ENCODE data around the gene CSNK1D. TPM values are rescaled to one million over a fixed set of nuclear protein-coding genes. Genes with fewer than 3 reads are reported as not detected.

Gene CSNK1D
- 51.3 and 52.7 TPM in 2 replicates for total RNA-seq (2012; rRNA removed)

DNA sequence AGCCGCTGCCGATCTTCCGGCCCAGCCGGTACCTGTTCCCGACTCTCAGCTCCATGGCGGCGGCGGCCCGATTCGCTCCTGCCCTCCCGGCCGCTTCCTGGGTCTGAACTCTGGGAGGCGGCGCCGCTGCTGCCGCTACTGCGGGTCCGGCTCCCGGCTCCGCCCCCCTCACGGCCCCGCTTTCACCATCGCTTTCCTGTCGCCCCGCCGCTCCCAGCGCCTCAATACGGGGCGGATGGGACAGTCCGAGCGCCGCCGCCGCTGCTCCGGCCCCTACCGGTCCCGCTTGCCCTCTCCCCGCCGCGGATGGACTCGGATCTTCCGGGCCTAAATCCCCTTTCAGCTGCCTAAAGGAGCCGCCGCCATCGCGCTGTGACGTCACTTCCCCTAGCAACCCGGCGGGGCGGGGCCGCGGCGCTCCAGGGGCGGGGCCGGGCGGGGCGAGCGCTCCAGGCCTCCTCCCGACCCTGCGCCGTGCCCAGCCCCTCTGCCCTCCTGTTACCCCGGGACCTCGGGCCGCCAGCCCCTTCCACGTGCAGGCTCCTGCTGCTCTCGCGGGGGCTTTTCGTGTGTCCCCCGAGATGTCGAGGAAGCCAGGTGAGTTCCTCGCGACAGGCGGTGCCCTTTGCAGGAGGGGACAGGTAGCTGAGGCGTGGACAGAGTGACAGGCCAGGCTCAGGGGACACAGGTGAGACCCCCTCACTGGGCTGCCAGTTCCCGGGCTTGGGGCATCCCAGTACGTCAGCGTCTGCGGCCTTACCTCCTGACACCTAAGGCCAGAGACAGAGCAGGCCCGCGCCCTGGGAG lies at the start of gene CSNK1D:
Gene CSNK1D (minus strand): TSS at position 374 of the 807 bp plus-strand sequence. CDS start 319 bp downstream, at position 55.
- peak within 1 kb of the TSS; percentile 94 for H3K9ac ChIP-seq (ENCODE audit: low read depth, low read length)
- H3K36me3 ChIP-seq (ENCODE audit: insufficient read depth, low read length): peaks cover 33% of the 10 kb centered on the region
- H3K9me3 ChIP-seq (replicated peaks; ENCODE audit: low read length): no peaks in the 10 kb centered on the region
- H3K4me1 ChIP-seq (ENCODE audit: control insufficient read depth, insufficient read depth, low read length): peaks cover 44% of the 10 kb centered on the region
- no peaks in the 10 kb centered on the region for H3K27me3 ChIP-seq (ENCODE audit: control insufficient read depth, insufficient read depth, low read length)
- peak within 1 kb of the TSS; percentile 84 for H3K4me3 ChIP-seq (ENCODE audit: low read length)
- peak within 1 kb of the TSS; percentile 99 for H3K4me2 ChIP-seq (ENCODE audit: low read length)

- no peaks in the 10 kb centered on the region for H3K9me3 ChIP-seq (replicated peaks; ENCODE audit: low read length)
- H3K4me2 ChIP-seq (ENCODE audit: low read length): no peak overlapping the region
- H3K27me3 ChIP-seq (ENCODE audit: control insufficient read depth, insufficient read depth, low read length): no peaks in the 10 kb centered on the region
- no peaks in the 10 kb centered on the region for H3K36me3 ChIP-seq (ENCODE audit: insufficient read depth, low read length)
- H3K9ac ChIP-seq (ENCODE audit: low read depth, low read length): no peak overlapping the region
- no peaks in the 10 kb centered on the region for H3K4me1 ChIP-seq (ENCODE audit: control insufficient read depth, insufficient read depth, low read length)
- no peak overlapping the region for H3K4me3 ChIP-seq (ENCODE audit: low read length)
Measured at GRCh38 chr17:82322526-82323453, 49.3 kb upstream of the CSNK1D start.

DNA sequence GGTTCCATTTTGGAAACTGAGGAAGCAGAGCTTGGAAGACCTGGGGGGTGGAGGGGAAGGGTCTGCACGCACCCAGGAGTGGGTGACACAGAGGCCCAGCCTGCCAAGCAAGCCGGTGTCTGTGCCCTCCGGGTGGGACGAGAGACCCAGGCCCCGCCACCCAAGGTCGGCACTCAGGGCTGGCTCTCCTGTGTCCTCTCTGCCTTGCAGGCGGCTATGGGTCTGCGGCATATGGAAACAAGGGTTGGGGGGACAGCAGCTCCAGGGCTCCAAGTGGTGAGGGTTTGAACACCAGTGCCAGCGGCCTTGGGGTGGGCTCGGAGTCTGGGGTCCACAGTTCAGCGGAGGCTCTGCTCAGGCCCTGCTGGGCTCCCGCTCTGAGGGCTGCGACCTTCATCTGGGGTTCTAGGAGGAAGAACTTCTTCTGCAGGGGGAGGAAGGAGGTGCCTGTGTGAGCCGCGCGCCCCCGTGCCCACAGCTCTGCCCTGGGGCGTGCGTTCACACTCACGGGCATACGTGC lies 48.5 kb upstream of the CSNK1D start:
- H3K4me2 ChIP-seq (ENCODE audit: low read length): no peak overlapping the region
- H3K4me3 ChIP-seq (ENCODE audit: low read length): no peak overlapping the region
- H3K9me3 ChIP-seq (replicated peaks; ENCODE audit: low read length): no peaks in the 10 kb centered on the region
- H3K27me3 ChIP-seq (ENCODE audit: control insufficient read depth, insufficient read depth, low read length): no peaks in the 10 kb centered on the region
- H3K36me3 ChIP-seq (ENCODE audit: insufficient read depth, low read length): no peaks in the 10 kb centered on the region
- no peaks in the 10 kb centered on the region for H3K4me1 ChIP-seq (ENCODE audit: control insufficient read depth, insufficient read depth, low read length)
- no peak overlapping the region for H3K9ac ChIP-seq (ENCODE audit: low read depth, low read length)

DNA sequence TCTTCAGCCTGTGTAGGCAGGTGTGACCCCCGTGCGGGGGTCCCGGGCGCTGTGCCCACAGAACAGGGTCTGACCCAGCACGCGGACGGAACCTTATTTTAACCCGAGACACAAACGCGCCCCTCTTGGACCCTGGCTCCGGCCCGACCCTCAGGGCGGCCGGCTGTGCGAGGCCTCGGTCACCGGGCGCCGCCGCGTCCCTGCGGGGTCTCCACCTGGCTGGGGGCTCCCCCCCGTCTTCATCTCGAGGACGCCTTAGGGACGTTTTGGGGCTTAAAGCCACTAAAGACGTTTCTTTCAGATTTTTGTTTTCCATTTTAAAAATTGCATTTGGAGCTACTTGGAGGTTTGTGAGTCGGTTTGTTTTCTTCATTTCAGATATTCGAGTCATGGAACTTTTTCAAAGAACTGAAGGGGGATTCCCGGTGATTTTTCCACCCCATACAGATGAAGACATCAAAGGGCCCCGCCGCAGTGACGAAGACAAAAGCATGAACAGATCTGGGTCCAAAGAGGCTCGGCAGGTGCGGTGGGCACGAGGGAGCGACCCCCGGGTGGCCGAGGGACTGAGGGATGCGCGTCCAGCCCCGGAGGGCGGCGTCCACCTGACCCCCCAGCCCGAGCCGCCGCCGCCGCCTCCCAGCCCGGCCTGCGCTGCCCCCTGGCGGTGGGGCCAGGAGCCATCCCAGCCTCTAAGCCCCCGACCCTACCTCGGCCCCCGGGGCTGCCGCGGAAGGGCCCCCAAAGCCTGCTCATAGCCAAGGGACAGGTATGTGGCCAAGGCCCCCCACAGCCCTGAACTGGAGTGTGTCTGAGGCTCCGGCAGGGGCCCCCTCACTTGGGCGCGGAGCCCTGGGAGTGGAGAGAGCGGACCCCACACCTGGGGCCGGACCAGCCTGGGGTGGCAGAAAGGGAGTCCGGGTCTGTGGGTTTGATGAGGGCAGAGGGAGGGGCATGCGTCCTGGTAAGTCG lies 47.7 kb upstream of the CSNK1D start:
- Histone ChIP-seq H3K4me3 (ENCODE audit: low read length) (no peak overlapping the region), H3K4me1 (ENCODE audit: control insufficient read depth, insufficient read depth, low read length) (no peaks in the 10 kb centered on the region)

GRCh38 chr17:82320140-82320840 lies 46.8 kb upstream of the CSNK1D start:
- no peaks in the 10 kb centered on the region for H3K9me3 ChIP-seq (replicated peaks; ENCODE audit: low read length)
- no peaks in the 10 kb centered on the region for H3K36me3 ChIP-seq (ENCODE audit: insufficient read depth, low read length)
- H3K9ac ChIP-seq (ENCODE audit: low read depth, low read length): no peak overlapping the region
- H3K4me2 ChIP-seq (ENCODE audit: low read length): no peak overlapping the region
- H3K27me3 ChIP-seq (ENCODE audit: control insufficient read depth, insufficient read depth, low read length): peaks cover 14% of the 10 kb centered on the region
- H3K4me1 ChIP-seq (ENCODE audit: control insufficient read depth, insufficient read depth, low read length): no peaks in the 10 kb centered on the region
- no peak overlapping the region for H3K4me3 ChIP-seq (ENCODE audit: low read length)

More for the DNA sequence above, 47.7 kb upstream of the CSNK1D start:
- Histone ChIP-seq H3K36me3 (ENCODE audit: insufficient read depth, low read length) (no peaks in the 10 kb centered on the region), H3K27me3 (ENCODE audit: control insufficient read depth, insufficient read depth, low read length) (peaks cover 4% of the 10 kb centered on the region), H3K4me2 (ENCODE audit: low read length) (peak overlapping the region; percentile 55), H3K9me3 (replicated peaks; ENCODE audit: low read length) (no peaks in the 10 kb centered on the region), H3K9ac (ENCODE audit: low read depth, low read length) (no peak overlapping the region)

- no peak overlapping the region for H3K4me3 ChIP-seq (ENCODE audit: low read length)
- no peaks in the 10 kb centered on the region for H3K4me1 ChIP-seq (ENCODE audit: control insufficient read depth, insufficient read depth, low read length)
- no peaks in the 10 kb centered on the region for H3K36me3 ChIP-seq (ENCODE audit: insufficient read depth, low read length)
- H3K4me2 ChIP-seq (ENCODE audit: low read length): no peak overlapping the region
- H3K27me3 ChIP-seq (ENCODE audit: control insufficient read depth, insufficient read depth, low read length): peaks cover 14% of the 10 kb centered on the region
- H3K9me3 ChIP-seq (replicated peaks; ENCODE audit: low read length): no peaks in the 10 kb centered on the region
- no peak overlapping the region for H3K9ac ChIP-seq (ENCODE audit: low read depth, low read length)
Measured at GRCh38 chr17:82319619-82320062, 46.1 kb upstream of the CSNK1D start.

GRCh38 chr17:82318772-82319606 lies 45.5 kb upstream of the CSNK1D start:
- Histone ChIP-seq H3K4me2 (ENCODE audit: low read length) (no peak overlapping the region), H3K27me3 (ENCODE audit: control insufficient read depth, insufficient read depth, low read length) (peaks cover 14% of the 10 kb centered on the region), H3K4me3 (ENCODE audit: low read length) (no peak overlapping the region), H3K9me3 (replicated peaks; ENCODE audit: low read length) (no peaks in the 10 kb centered on the region), H3K4me1 (ENCODE audit: control insufficient read depth, insufficient read depth, low read length) (no peaks in the 10 kb centered on the region), H3K36me3 (ENCODE audit: insufficient read depth, low read length) (no peaks in the 10 kb centered on the region), H3K9ac (ENCODE audit: low read depth, low read length) (no peak overlapping the region)

- H3K36me3 ChIP-seq (ENCODE audit: insufficient read depth, low read length): no peaks in the 10 kb centered on the region
- H3K4me2 ChIP-seq (ENCODE audit: low read length): no peak overlapping the region
- H3K4me1 ChIP-seq (ENCODE audit: control insufficient read depth, insufficient read depth, low read length): no peaks in the 10 kb centered on the region
- H3K9me3 ChIP-seq (replicated peaks; ENCODE audit: low read length): no peaks in the 10 kb centered on the region
- peaks cover 14% of the 10 kb centered on the region for H3K27me3 ChIP-seq (ENCODE audit: control insufficient read depth, insufficient read depth, low read length)
- H3K9ac ChIP-seq (ENCODE audit: low read depth, low read length): no peak overlapping the region
- H3K4me3 ChIP-seq (ENCODE audit: low read length): no peak overlapping the region
Measured at GRCh38 chr17:82318169-82318498, 44.6 kb upstream of the CSNK1D start.

GRCh38 chr17:82317394-82318168 lies 44.1 kb upstream of the CSNK1D start, which contains the start of gene CD7:
CD7 (minus strand) TSS chr17:82317608; CDS start chr17:82317495, 113 bp downstream.
- no peak within 1 kb of the TSS for H3K4me3 ChIP-seq (ENCODE audit: low read length)
- no peaks in the 10 kb centered on the region for H3K36me3 ChIP-seq (ENCODE audit: insufficient read depth, low read length)
- no peaks in the 10 kb centered on the region for H3K9me3 ChIP-seq (replicated peaks; ENCODE audit: low read length)
- H3K27me3 ChIP-seq (ENCODE audit: control insufficient read depth, insufficient read depth, low read length): peaks cover 14% of the 10 kb centered on the region
- no peak within 1 kb of the TSS for H3K9ac ChIP-seq (ENCODE audit: low read depth, low read length)
- H3K4me1 ChIP-seq (ENCODE audit: control insufficient read depth, insufficient read depth, low read length): no peaks in the 10 kb centered on the region
- no peak within 1 kb of the TSS for H3K4me2 ChIP-seq (ENCODE audit: low read length)
